Endodermal cell (in vitro differentiated cells): Measurements from ENCODE around the gene NR6A1. TPM values are rescaled to one million over a fixed set of nuclear protein-coding genes. Genes with fewer than 3 reads are reported as not detected.

ENCODE experiments used
- DNase-seq: peaks from one replicate; pipeline ENCODE4 v3.0.0-alpha.2; 2017
- H3K27ac ChIP-seq: 2 replicates; pipeline ENCODE4 v1.5.1; 2013; ENCODE audit warnings: mild to moderate bottlenecking, low read depth, low read length, moderate library complexity
- H3K27me3 ChIP-seq: 2 replicates; pipeline ENCODE4 v1.6.1; 2013; ENCODE audit warnings: mild to moderate bottlenecking, low read length, moderate library complexity; ENCODE audit not compliant: insufficient read depth, control insufficient read depth, poor library complexity, severe bottlenecking
- H3K36me3 ChIP-seq: 2 replicates; pipeline ENCODE4 v1.7.0; 2013; ENCODE audit warnings: mild to moderate bottlenecking, low read length, moderate library complexity; ENCODE audit not compliant: control insufficient read depth, insufficient read depth
- H3K4me1 ChIP-seq: one replicate; pipeline ENCODE4 v1.7.0; 2013; ENCODE audit warnings: low read length; ENCODE audit not compliant: control insufficient read depth, insufficient read depth
- H3K4me3 ChIP-seq: 2 replicates; pipeline ENCODE4 v1.5.1; 2013; ENCODE audit warnings: mild to moderate bottlenecking, low read length, moderate library complexity
- H3K9ac ChIP-seq: 2 replicates; pipeline ENCODE4 v1.6.1; 2013; ENCODE audit warnings: mild to moderate bottlenecking, low read length, moderate library complexity; ENCODE audit not compliant: poor library complexity, severe bottlenecking; ENCODE audit errors: extremely low read depth
- H3K9me3 ChIP-seq: 2 replicates; pipeline ENCODE4 v1.6.1; 2013; ENCODE audit warnings: mild to moderate bottlenecking, low read length, moderate library complexity; ENCODE audit not compliant: control insufficient read depth
- H3K27ac Mint-ChIP-seq: 2 replicates; pipeline ENCODE4 v1.8.0; 2020; ENCODE audit warnings: mixed read lengths
- H3K27me3 Mint-ChIP-seq: 2 replicates; pipeline ENCODE4 v1.8.0; 2021; ENCODE audit warnings: mild to moderate bottlenecking, mixed read lengths; ENCODE audit not compliant: insufficient read depth
- H3K36me3 Mint-ChIP-seq: 2 replicates; pipeline ENCODE4 v1.8.0; 2020; ENCODE audit warnings: low read depth, mixed read lengths
- H3K4me1 Mint-ChIP-seq: 2 replicates; pipeline ENCODE4 v1.8.0; 2020; ENCODE audit warnings: mixed read lengths
- H3K4me3 Mint-ChIP-seq: 2 replicates; pipeline ENCODE4 v1.8.0; 2020; ENCODE audit warnings: mild to moderate bottlenecking, moderate library complexity, mixed read lengths
- H3K9me3 Mint-ChIP-seq: 2 replicates; pipeline ENCODE4 v1.8.0; 2020; ENCODE audit warnings: mild to moderate bottlenecking, mixed read lengths
- CTCF ChIP-seq: fragments of 200-600 bp; sonication (generic); conservative IDR thresholded peaks from 2 replicates; pipeline ENCODE4 v1.5.0; 2021; ENCODE audit warnings: antibody characterized with exemption, mild to moderate bottlenecking
- WGBS, 2 experiments: methylation state at CpG; one replicate each; pipeline versions ENCODE4 v1.1.5 to v1.1.7; 2013; ENCODE audit warnings: missing lambda C conversion rate in 2 of 2, mixed read lengths in 1 of 2; ENCODE audit not compliant: insufficient coverage in 1 of 2, insufficient read length in 1 of 2; 5-methylcytosine and 5-hydroxymethylcytosine counted together
- total RNA-seq, 2 donors: library from RNA; stranded (reverse); fragmentation: NEBNext Ultra II Directional in 1 of 2; extraction: Animal tissue kit (Norgen Biotek cat#: 25700) in 1 of 2; gene quantifications; 2 replicates in 1 of 2; 3 replicates in 1 of 2; pipeline ENCODE4 v1.2.1, GENCODE V29; 2021

NR6A1 gene
- total RNA-seq, 2 donors from 2014 or later: 168 to 206 TPM

DNA sequence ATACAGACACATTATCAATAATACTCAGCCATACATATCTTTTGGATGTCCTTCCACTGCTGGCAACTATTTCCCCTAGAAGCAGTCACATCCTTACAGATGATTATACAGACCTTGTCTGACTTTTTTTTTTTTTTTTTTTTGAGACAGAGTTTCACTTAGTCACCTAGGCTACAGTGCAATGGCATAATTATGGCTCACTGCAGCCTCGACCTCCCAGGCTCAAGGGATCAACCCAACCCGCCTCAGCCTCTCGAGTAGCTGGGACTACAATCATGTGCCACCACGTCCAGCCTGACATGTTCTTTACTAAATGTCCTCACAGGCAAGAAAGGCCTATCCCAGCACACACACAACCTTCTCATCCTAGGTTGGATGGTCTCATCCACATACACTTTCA, 24.0 kb downstream of the NR6A1 start:
- no peak for DNase-seq
- H3K4me1 Mint-ChIP-seq: peaks cover 5% of the 10 kb centered on the region
- no peak overlapping the region for H3K4me3 Mint-ChIP-seq
- H3K27ac Mint-ChIP-seq: no peak overlapping the region
- Histone ChIP-seq H3K9ac (no peak overlapping the region), H3K36me3 (peaks cover 5% of the 10 kb centered on the region), H3K9me3 (no peaks in the 10 kb centered on the region), H3K4me1 (no peaks in the 10 kb centered on the region), H3K27me3 (no peaks in the 10 kb centered on the region), H3K4me3 (no peak overlapping the region), H3K27ac (no peak overlapping the region)
- no peaks in the 10 kb centered on the region for H3K36me3 Mint-ChIP-seq
- H3K27me3 Mint-ChIP-seq: no peaks in the 10 kb centered on the region
- H3K9me3 Mint-ChIP-seq: no peaks in the 10 kb centered on the region
- TF ChIP-seq CTCF: no peak
- 91% methylated on average over 4 of the region's 4 CpGs for whole genome bisulfite sequencing, 2 experiments

DNA sequence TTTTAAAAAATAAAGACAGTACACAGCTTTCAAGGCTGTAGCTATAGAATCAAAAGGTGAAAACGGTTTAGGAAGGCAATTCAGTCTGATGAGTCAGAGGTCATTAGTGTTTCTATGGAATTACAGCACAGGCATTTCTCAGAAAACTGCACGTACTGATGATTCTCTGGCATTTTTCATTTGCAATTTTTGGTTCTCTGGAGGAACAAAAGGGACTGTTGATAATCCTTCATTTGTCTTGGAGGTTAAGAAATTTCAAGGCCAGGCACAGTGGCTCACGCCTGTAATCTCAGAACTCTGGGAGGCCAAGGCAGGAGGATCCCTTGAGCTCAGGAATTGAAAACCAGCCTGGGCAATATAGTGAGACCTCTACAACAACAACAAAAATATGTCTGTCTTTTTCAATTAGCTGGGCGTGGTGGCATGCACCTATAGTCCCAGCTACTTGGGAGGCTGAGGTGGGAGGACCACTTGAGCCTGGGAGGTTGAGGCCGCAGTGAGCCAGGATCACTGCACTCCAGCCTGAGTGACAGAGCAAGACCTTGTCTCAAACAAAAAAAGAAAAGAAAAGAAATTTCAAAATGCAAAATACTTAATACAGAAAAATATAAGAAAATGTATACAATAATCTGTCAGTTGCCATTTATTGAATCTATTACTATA, 27.3 kb downstream of the NR6A1 start:
- Histone ChIP-seq H3K4me1 (no peaks in the 10 kb centered on the region), H3K9me3 (no peaks in the 10 kb centered on the region), H3K36me3 (peaks cover 27% of the 10 kb centered on the region), H3K27ac (no peak overlapping the region), H3K27me3 (no peaks in the 10 kb centered on the region), H3K9ac (no peak overlapping the region), H3K4me3 (no peak overlapping the region)
- Mint-ChIP-seq H3K4me1 (peaks cover 6% of the 10 kb centered on the region), H3K9me3 (no peaks in the 10 kb centered on the region), H3K36me3 (peaks cover 9% of the 10 kb centered on the region), H3K27me3 (no peaks in the 10 kb centered on the region), H3K4me3 (no peak overlapping the region), H3K27ac (no peak overlapping the region)
- no peak for DNase-seq
- TF ChIP-seq CTCF: no peak
- 86 to 89% methylated on average over 3 to 5 of the region's 5 CpGs for WGBS, 2 experiments

GRCh38 chr9:124742940-124743339, 28.2 kb downstream of the NR6A1 start:
- H3K36me3 ChIP-seq: peaks cover 27% of the 10 kb centered on the region
- no peaks in the 10 kb centered on the region for H3K4me1 ChIP-seq
- no peaks in the 10 kb centered on the region for H3K9me3 ChIP-seq
- no peaks in the 10 kb centered on the region for H3K27me3 ChIP-seq
- H3K27ac Mint-ChIP-seq: no peak overlapping the region
- no peaks in the 10 kb centered on the region for H3K9me3 Mint-ChIP-seq
- no peak overlapping the region for H3K27ac ChIP-seq
- no peak overlapping the region for H3K4me3 Mint-ChIP-seq
- no peak for DNase-seq
- no peak overlapping the region for H3K9ac ChIP-seq
- peaks cover 6% of the 10 kb centered on the region for H3K4me1 Mint-ChIP-seq
- H3K36me3 Mint-ChIP-seq: peaks cover 13% of the 10 kb centered on the region
- H3K4me3 ChIP-seq: no peak overlapping the region
- no peak for TF ChIP-seq CTCF
- H3K27me3 Mint-ChIP-seq: no peaks in the 10 kb centered on the region
